Gastroesophageal sphincter (tissue), 4 donors: ENCODE results near the gene TSPYL1. TPM values are rescaled to one million over a fixed set of nuclear protein-coding genes. Genes with fewer than 3 reads are reported as not detected.
A peak's percentile ranks its signal among the peaks of the same experiment; 100 is the strongest.

Source experiments
- ATAC-seq: fragments of 150-250 bp; one replicate; pipeline ENCODE4 v1.9.1; 2016; ENCODE audit warnings: mild to moderate bottlenecking, moderate library complexity
- H3K27ac ChIP-seq, 4 donors: fragments of 200-600 bp; sonication (generic) in 3 of 4; 1 replicate in 3 of 4; 2 replicates in 1 of 4; pipeline ENCODE4 v1.5.1; 2016 to 2019
- H3K27me3 ChIP-seq: fragments of 200-600 bp; sonication (generic); one replicate; pipeline ENCODE4 v1.5.1; 2019
- H3K36me3 ChIP-seq, 2 donors: fragments of 200-600 bp; sonication (generic); one replicate each; pipeline ENCODE4 v1.5.1; 2019; ENCODE audit warnings: control low read depth in 1 of 2
- H3K4me1 ChIP-seq, 3 donors: fragments of 200-600 bp; sonication (generic); 1 replicate in 2 of 3; 2 replicates in 1 of 3; pipeline ENCODE4 v1.5.1; 2016 to 2019; ENCODE audit warnings: control low read depth in 2 of 3
- H3K4me3 ChIP-seq, 2 donors: fragments of 200-600 bp; sonication (generic); one replicate each; pipeline ENCODE4 v1.5.1; 2019; ENCODE audit warnings: mild to moderate bottlenecking in 1 of 2, moderate library complexity in 1 of 2
- H3K9me3 ChIP-seq, 3 donors: fragments of 200-600 bp; sonication (generic); one replicate each; pipeline ENCODE4 v1.5.1; 2017 to 2019; ENCODE audit warnings: control low read depth in 2 of 3
- EP300 ChIP-seq: sonication (generic); formaldehyde crosslinking; IDR thresholded peaks from one replicate; pipeline ENCODE4 v1.6.1; 2017; ENCODE audit warnings: antibody characterized with exemption, mild to moderate bottlenecking
- POLR2A ChIP-seq, 2 donors: fragments of 450-650 bp; IDR thresholded peaks; one replicate each; pipeline ENCODE4 v1.6.1; 2017; ENCODE audit warnings: antibody characterized with exemption in 2 of 2, mild to moderate bottlenecking in 2 of 2, moderate library complexity in 1 of 2
- POLR2AphosphoS5 ChIP-seq: sonication (generic); formaldehyde crosslinking; IDR thresholded peaks from one replicate; pipeline ENCODE4 v1.6.1; 2017; ENCODE audit warnings: antibody characterized with exemption
- WGBS, 2 donors: methylation state at CpG; one replicate each; pipeline ENCODE4 v1.1.5; 2018; ENCODE audit warnings: low coverage in 1 of 2; 5-methylcytosine and 5-hydroxymethylcytosine counted together
- total RNA-seq, 4 donors: library from RNA; depleted of rRNA; stranded (reverse); fragments of >200 nt; gene quantifications; one replicate each; pipeline ENCODE4 v1.1.0, GENCODE V29; 2016
- TF ChIP-seq, protein P1 (sequence below), 4 experiments: fragments of 200-600 bp in 2 of 4; fragments of 450-650 bp in 2 of 4; sonication (generic) in 1 of 4; IDR thresholded peaks; one replicate each; pipeline ENCODE4 v1.5.1; 2017 to 2019; ENCODE audit warnings: antibody characterized with exemption in 4 of 4, mild to moderate bottlenecking in 2 of 4, moderate library complexity in 2 of 4

Gene TSPYL1
- total RNA-seq, 4 donors from 2014 or later, result 99.3 to 105 (median 100) TPM

- no peaks in the 10 kb centered on the region for H3K9me3 ChIP-seq
- 71 to 100% methylated on average over 1 of the region's 1 CpG for WGBS, 2 donors
- no peaks in the 10 kb centered on the region for H3K27me3 ChIP-seq
- peaks cover 0 to 29% of the 10 kb centered on the region in 2 donors for H3K36me3 ChIP-seq
- no peaks in the 10 kb centered on the region for H3K4me1 ChIP-seq
- no peak overlapping the region for H3K4me3 ChIP-seq
- ATAC-seq, result no peak
- no peak overlapping the region for H3K27ac ChIP-seq
- TF ChIP-seq EP300 (no peak), POLR2AphosphoS5 (no peak), POLR2A (IDR thresholded peaks at IDR 0.05) (no peak)
- TF ChIP-seq, protein P1, sequence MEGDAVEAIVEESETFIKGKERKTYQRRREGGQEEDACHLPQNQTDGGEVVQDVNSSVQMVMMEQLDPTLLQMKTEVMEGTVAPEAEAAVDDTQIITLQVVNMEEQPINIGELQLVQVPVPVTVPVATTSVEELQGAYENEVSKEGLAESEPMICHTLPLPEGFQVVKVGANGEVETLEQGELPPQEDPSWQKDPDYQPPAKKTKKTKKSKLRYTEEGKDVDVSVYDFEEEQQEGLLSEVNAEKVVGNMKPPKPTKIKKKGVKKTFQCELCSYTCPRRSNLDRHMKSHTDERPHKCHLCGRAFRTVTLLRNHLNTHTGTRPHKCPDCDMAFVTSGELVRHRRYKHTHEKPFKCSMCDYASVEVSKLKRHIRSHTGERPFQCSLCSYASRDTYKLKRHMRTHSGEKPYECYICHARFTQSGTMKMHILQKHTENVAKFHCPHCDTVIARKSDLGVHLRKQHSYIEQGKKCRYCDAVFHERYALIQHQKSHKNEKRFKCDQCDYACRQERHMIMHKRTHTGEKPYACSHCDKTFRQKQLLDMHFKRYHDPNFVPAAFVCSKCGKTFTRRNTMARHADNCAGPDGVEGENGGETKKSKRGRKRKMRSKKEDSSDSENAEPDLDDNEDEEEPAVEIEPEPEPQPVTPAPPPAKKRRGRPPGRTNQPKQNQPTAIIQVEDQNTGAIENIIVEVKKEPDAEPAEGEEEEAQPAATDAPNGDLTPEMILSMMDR (IDR thresholded peaks at IDR 0.05), result no peak
Observed at GRCh38 chr6:116239856-116240255, 39.9 kb downstream of the TSPYL1 start.

- Histone ChIP-seq H3K4me1 (no peaks in the 10 kb centered on the region), H3K27me3 (no peaks in the 10 kb centered on the region), H3K4me3 (no peak overlapping the region), H3K27ac (no peak overlapping the region), H3K36me3 (peaks cover 0 to 26% of the 10 kb centered on the region in 2 donors), H3K9me3 (no peaks in the 10 kb centered on the region)
- TF ChIP-seq, protein P1 (IDR thresholded peaks at IDR 0.05), result no peak
- TF ChIP-seq EP300, result no peak
- TF ChIP-seq POLR2AphosphoS5, result no peak
- no peak for TF ChIP-seq POLR2A (IDR thresholded peaks at IDR 0.05)
- 100% methylated on average over 1 of the region's 2 CpGs; no CpG with 5 or more reads in 1 of the 2 donors for WGBS, 2 donors
- ATAC-seq, result no peak
Observed at GRCh38 chr6:116239256-116239655, 40.5 kb downstream of the TSPYL1 start.

- TF ChIP-seq, protein P1 (IDR thresholded peaks at IDR 0.05), result no peak
- Histone ChIP-seq H3K4me3 (no peak overlapping the region), H3K9me3 (no peaks in the 10 kb centered on the region), H3K27me3 (no peaks in the 10 kb centered on the region), H3K36me3 (peaks cover 0 to 25% of the 10 kb centered on the region in 2 donors), H3K27ac (no peak overlapping the region), H3K4me1 (no peaks in the 10 kb centered on the region)
- 53 to 56% methylated on average over 2 of the region's 2 CpGs for whole genome bisulfite sequencing, 2 donors
- ATAC-seq, result no peak
Observed at GRCh38 chr6:116238083-116238482, 41.6 kb downstream of the TSPYL1 start.

- peaks cover 0 to 25% of the 10 kb centered on the region in 2 donors for H3K36me3 ChIP-seq
- WGBS, 2 donors, result 42 to 48% methylated on average over 3 of the region's 3 CpGs
- no peaks in the 10 kb centered on the region for H3K4me1 ChIP-seq
- H3K4me3 ChIP-seq, result no peak overlapping the region
- no peaks in the 10 kb centered on the region for H3K27me3 ChIP-seq
- no peaks in the 10 kb centered on the region for H3K9me3 ChIP-seq
- ATAC-seq, result no peak
- H3K27ac ChIP-seq, result no peak overlapping the region
- TF ChIP-seq EP300 (no peak), POLR2A (IDR thresholded peaks at IDR 0.05) (no peak), POLR2AphosphoS5 (no peak)
- TF ChIP-seq, protein P1 (IDR thresholded peaks at IDR 0.05), result no peak
Observed at GRCh38 chr6:116234689-116235088, 45.0 kb downstream of the TSPYL1 start.

GRCh38 chr6:116229287-116229913 lies 50.3 kb downstream of the TSPYL1 start:
- H3K4me3 ChIP-seq, result peak overlapping the region; percentile 38
- peaks cover 0 to 7% of the 10 kb centered on the region in 2 donors for H3K36me3 ChIP-seq
- no peaks in the 10 kb centered on the region for H3K9me3 ChIP-seq
- H3K27me3 ChIP-seq, result no peaks in the 10 kb centered on the region
- peak; percentile 93 for ATAC-seq
- H3K4me1 ChIP-seq, result no peaks in the 10 kb centered on the region
- H3K27ac ChIP-seq, result peak overlapping the region in 2 of 4 donors; percentile 19 to 59
- 43 to 52% methylated on average over 8 to 17 of the region's 17 CpGs for WGBS, 2 donors
- TF ChIP-seq EP300 (no peak), POLR2AphosphoS5 (no peak), POLR2A (IDR thresholded peaks at IDR 0.05) (no peak)
- TF ChIP-seq, protein P1 (IDR thresholded peaks at IDR 0.05), result no peak
